Neural crest cell (in vitro differentiated cells): ENCODE measurements around the gene BGLAP. TPM values are rescaled to one million over a fixed set of nuclear protein-coding genes. Genes with fewer than 3 reads are reported as not detected.

Experiments
- DNase-seq: peaks from one replicate; pipeline ENCODE4 v3.0.0; 2021; ENCODE audit warnings: low read depth, mixed read lengths, low spot score
- H3K27ac Mint-ChIP-seq: one replicate; pipeline ENCODE4 v1.8.0; 2021; ENCODE audit warnings: mild to moderate bottlenecking, mixed read lengths; ENCODE audit not compliant: unreplicated experiment
- H3K27me3 Mint-ChIP-seq: 2 replicates; pipeline ENCODE4 v1.8.0; 2021; ENCODE audit warnings: low read depth, mild to moderate bottlenecking, mixed read lengths
- H3K36me3 Mint-ChIP-seq: 2 replicates; pipeline ENCODE4 v1.8.0; 2021; ENCODE audit warnings: low read depth, mild to moderate bottlenecking, mixed read lengths
- H3K4me1 Mint-ChIP-seq: 2 replicates; pipeline ENCODE4 v1.8.0; 2021; ENCODE audit warnings: mixed read lengths
- H3K4me3 Mint-ChIP-seq: one replicate; pipeline ENCODE4 v1.8.0; 2021; ENCODE audit warnings: mild to moderate bottlenecking, mixed read lengths
- H3K9me3 Mint-ChIP-seq: 2 replicates; pipeline ENCODE4 v1.8.0; 2021; ENCODE audit warnings: mixed read lengths
- total RNA-seq: library from RNA; stranded (reverse); gene quantifications from 2 replicates; pipeline ENCODE4 v1.2.1, GENCODE V29; 2021
- TF ChIP-seq, protein P1 (sequence below): fragments of 200-600 bp; sonication (generic); conservative IDR thresholded peaks from 2 replicates; pipeline ENCODE4 v1.5.0; 2021; ENCODE audit warnings: antibody characterized with exemption, mild to moderate bottlenecking

Gene BGLAP
- total RNA-seq, 1 donor from 2014 or later: 3.0 TPM

DNA sequence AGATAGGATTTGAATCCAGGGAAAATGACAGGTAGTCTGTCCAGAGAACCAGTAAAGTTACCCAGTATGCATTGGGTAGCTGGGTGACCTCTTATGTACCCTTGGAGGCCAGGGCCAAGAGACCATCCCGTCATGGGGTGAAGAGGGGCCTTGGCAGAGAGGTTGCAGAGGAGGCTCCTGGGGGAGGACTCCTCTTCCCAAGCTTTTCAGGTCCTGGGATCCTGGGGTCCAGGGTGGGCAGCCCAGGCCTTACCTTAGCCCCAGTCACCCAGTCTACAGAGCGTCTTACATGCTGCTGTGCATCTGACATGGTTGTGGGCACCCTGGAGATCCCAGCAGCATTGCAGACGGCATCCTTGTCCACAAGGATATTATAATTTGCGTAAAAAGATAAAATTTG lies 15.2 kb upstream of the BGLAP start:
- H3K4me3 Mint-ChIP-seq: no peak overlapping the region
- H3K9me3 Mint-ChIP-seq: no peaks in the 10 kb centered on the region
- H3K27me3 Mint-ChIP-seq: no peaks in the 10 kb centered on the region
- H3K4me1 Mint-ChIP-seq: peaks cover 6% of the 10 kb centered on the region
- TF ChIP-seq, protein P1, sequence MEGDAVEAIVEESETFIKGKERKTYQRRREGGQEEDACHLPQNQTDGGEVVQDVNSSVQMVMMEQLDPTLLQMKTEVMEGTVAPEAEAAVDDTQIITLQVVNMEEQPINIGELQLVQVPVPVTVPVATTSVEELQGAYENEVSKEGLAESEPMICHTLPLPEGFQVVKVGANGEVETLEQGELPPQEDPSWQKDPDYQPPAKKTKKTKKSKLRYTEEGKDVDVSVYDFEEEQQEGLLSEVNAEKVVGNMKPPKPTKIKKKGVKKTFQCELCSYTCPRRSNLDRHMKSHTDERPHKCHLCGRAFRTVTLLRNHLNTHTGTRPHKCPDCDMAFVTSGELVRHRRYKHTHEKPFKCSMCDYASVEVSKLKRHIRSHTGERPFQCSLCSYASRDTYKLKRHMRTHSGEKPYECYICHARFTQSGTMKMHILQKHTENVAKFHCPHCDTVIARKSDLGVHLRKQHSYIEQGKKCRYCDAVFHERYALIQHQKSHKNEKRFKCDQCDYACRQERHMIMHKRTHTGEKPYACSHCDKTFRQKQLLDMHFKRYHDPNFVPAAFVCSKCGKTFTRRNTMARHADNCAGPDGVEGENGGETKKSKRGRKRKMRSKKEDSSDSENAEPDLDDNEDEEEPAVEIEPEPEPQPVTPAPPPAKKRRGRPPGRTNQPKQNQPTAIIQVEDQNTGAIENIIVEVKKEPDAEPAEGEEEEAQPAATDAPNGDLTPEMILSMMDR: no peak
- no peak for DNase-seq
- no peak overlapping the region for H3K27ac Mint-ChIP-seq
- peaks cover 7% of the 10 kb centered on the region for H3K36me3 Mint-ChIP-seq

DNA sequence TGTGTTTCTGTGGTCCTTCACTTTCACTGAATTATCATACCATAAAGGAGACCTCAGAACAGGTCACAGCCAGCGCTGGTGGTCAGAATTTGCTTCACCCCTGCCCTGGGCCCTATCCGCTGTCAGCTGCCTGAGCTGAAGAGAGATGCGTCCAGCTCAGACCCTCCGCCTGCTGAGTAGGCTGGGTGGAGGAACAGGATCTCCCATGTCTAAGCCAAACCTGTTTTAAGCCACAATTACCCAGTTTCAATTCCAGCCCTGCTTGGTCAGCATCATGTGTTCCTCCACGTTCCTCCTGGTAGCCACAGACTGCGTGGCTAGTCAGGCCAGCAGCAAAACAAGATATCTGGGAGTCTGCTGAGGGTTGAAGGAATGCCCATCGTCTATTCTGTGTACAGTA lies 13.5 kb upstream of the BGLAP start:
- Mint-ChIP-seq H3K36me3 (peaks cover 6% of the 10 kb centered on the region), H3K4me1 (peaks cover 6% of the 10 kb centered on the region), H3K27me3 (no peaks in the 10 kb centered on the region), H3K9me3 (no peaks in the 10 kb centered on the region), H3K27ac (no peak overlapping the region), H3K4me3 (no peak overlapping the region)
- TF ChIP-seq, protein P1: no peak
- no peak for DNase-seq

DNA sequence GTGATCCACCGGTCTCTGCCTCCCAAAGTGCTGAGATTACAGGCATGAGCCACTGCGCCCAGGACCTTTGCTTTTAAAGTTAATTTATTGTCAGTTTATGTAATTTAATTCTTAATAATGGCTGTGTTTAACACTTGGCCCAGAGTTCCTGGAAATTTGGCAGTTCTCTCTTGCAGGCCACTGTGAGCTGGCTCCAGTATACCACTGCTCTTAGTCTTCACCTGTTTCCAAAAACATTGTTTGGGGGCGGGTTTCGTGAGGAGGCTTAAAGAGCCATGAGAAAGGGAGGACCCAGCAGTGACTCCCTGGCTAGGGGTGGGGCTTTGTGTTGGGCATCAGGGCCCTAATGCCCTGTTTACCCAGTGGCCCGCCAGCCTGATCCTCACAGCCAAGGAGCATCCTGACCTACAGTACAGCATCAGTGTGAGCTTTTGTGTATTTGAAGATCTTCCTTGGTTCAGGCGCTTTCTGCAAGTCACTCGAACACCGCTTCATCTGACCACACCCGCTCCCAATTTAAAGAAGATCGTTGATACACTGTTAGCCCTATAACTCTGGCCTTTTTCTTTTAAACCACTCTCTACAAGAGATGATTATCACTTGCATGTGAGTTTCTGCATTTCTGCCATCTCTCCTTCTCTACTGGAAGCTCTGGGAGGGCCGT lies 12.0 kb upstream of the BGLAP start:
- H3K9me3 Mint-ChIP-seq: no peaks in the 10 kb centered on the region
- no peak overlapping the region for H3K4me3 Mint-ChIP-seq
- H3K27ac Mint-ChIP-seq: no peak overlapping the region
- TF ChIP-seq, protein P1: no peak
- no peak for DNase-seq
- H3K36me3 Mint-ChIP-seq: peaks cover 5% of the 10 kb centered on the region
- peaks cover 6% of the 10 kb centered on the region for H3K4me1 Mint-ChIP-seq
- no peaks in the 10 kb centered on the region for H3K27me3 Mint-ChIP-seq

DNA sequence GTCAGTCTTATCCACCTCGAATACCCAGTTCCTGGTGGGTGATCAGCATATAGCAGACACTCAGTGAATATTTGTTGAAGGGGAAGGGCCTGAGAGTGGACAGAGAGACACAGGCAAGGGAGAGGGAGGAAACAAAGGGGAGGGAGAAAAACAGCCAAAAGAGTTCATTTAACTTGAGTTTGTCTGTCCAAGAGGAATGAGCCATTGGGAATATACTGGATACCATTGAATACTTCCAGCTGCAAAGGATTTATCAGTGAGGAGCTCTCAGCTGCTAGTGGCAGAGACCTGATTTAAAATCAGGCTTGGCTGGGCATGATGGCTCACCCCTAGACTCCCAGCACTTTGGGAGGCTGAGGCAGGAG lies 11.5 kb upstream of the BGLAP start:
- Mint-ChIP-seq H3K36me3 (peaks cover 3% of the 10 kb centered on the region), H3K4me3 (no peak overlapping the region), H3K9me3 (no peaks in the 10 kb centered on the region), H3K27ac (no peak overlapping the region), H3K27me3 (no peaks in the 10 kb centered on the region), H3K4me1 (peaks cover 2% of the 10 kb centered on the region)
- DNase-seq: no peak
- TF ChIP-seq, protein P1: no peak

DNA sequence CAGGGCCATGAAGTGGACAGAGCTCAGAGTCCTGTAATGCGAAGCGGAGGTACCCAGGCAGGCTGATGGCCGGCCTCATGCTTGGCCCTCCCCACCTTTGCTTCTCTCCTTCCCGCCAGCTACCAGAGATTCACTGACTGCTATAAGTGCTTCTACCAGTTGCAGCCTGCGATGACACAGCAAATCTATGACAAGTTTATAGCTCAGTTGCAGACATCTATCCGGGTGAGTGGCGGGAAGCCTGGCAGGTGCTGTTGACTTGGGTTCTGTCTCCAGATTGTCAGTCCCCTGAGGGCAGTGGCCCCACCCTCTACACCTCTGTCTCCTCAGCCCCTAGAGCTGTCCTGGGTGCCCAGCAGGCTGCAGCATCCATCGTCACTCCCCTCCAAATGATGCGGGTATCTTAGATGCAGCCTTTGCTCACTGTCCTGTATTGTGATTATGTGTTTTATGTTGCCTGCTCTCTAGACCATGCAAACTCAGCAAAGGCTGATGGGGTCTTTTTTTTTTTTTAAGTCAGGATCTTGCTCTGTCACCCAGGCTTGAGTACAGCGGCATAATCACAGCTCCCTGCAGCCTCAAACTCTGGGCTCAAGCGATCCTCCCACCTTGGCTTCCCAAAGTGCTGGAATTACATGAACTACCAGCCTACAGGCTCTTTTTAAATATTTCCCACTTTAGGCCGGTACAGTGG lies 9.6 kb upstream of the BGLAP start:
- DNase-seq: no peak
- Mint-ChIP-seq H3K27ac (peak overlapping the region; percentile 40), H3K36me3 (peaks cover 10% of the 10 kb centered on the region), H3K9me3 (no peaks in the 10 kb centered on the region), H3K27me3 (no peaks in the 10 kb centered on the region), H3K4me3 (no peak overlapping the region), H3K4me1 (no peaks in the 10 kb centered on the region)
- TF ChIP-seq, protein P1: no peak
